SK-MEL-5 (cell line): Measurements from ENCODE around the gene PRAC1. TPM values are rescaled to one million over a fixed set of nuclear protein-coding genes. Genes with fewer than 3 reads are reported as not detected.

Experiments used
- DNase-seq: peaks from one replicate; pipeline ENCODE4 v3.0.0-alpha.2; 2016; ENCODE audit warnings: low read depth, low spot score
- in situ Hi-C: cut with HindIII; loops from 2 replicates; pipeline ENCODE4 v1.10.0; 2016; ENCODE audit warnings: low sequenced_read_pairs, high pct_unique_total_duplicates, low pct_unique_long_range_greater_than_20kb
- total RNA-seq: library from RNA; depleted of rRNA; stranded (reverse); fragments of >200 nt; shearing (Covaris generic); gene quantifications from 2 replicates; pipeline ENCODE4 v1.2.3, GENCODE V29; 2014

The PRAC1 gene
- total RNA-seq, 1 experiment from 2014 or later: not detected

- in situ Hi-C loops: no loop called here
Measured at GRCh38 chr17:48749621-48750553, 27.6 kb upstream of the PRAC1 start.

GRCh38 chr17:48748718-48749566 is 26.6 kb upstream of the PRAC1 start:
- no peak for DNase-seq

More at GRCh38 chr17:48749621-48750553, 27.6 kb upstream of the PRAC1 start:
- DNase-seq: no peak

GRCh38 chr17:48747445-48748363 is 25.4 kb upstream of the PRAC1 start:
- in situ Hi-C loops: no loop called here
- DNase-seq: no peak

More at GRCh38 chr17:48748718-48749566, 26.6 kb upstream of the PRAC1 start:
- in situ Hi-C loops: no loop called here

GRCh38 chr17:48746916-48747444 is 24.7 kb upstream of the PRAC1 start:
- in situ Hi-C loops: no loop called here

GRCh38 chr17:48745381-48746275 is 23.3 kb upstream of the PRAC1 start:
- in situ Hi-C loops: no loop called here
- no peak for DNase-seq

More at GRCh38 chr17:48746916-48747444, 24.7 kb upstream of the PRAC1 start:
- no peak for DNase-seq

- no peak for DNase-seq
- in situ Hi-C loops: no loop called here
Measured at GRCh38 chr17:48740537-48740936, 18.2 kb upstream of the PRAC1 start.

GRCh38 chr17:48738803-48739526 is 16.6 kb upstream of the PRAC1 start:
- in situ Hi-C loops: no loop called here
- no peak for DNase-seq

- DNase-seq: no peak
- in situ Hi-C loops: no loop called here
Measured at GRCh38 chr17:48738424-48738802, 16.1 kb upstream of the PRAC1 start.

- no peak for DNase-seq
- in situ Hi-C loops: no loop called here
Measured at GRCh38 chr17:48737330-48738043, 15.2 kb upstream of the PRAC1 start.

- in situ Hi-C loops: no loop called here
- DNase-seq: no peak
Measured at GRCh38 chr17:48735062-48735351, 12.7 kb upstream of the PRAC1 start.

GRCh38 chr17:48734333-48735061 is 12.2 kb upstream of the PRAC1 start:
- DNase-seq: no peak
- in situ Hi-C loops: no loop called here

- no peak for DNase-seq
- in situ Hi-C loops: no loop called here
Measured at GRCh38 chr17:48733632-48734328, 11.5 kb upstream of the PRAC1 start.

GRCh38 chr17:48732688-48733629 is 10.6 kb upstream of the PRAC1 start:
- in situ Hi-C loops: no loop called here
- DNase-seq: no peak
